ENCODE measurements around the gene ZMIZ2.
A peak's percentile ranks its signal among the peaks of the same experiment; 100 is the strongest.

Gene ZMIZ2

GRCh38 chr7:44765579-44766415 lies 17.1 kb downstream of the ZMIZ2 start:
- TF ChIP-seq, protein P1, sequence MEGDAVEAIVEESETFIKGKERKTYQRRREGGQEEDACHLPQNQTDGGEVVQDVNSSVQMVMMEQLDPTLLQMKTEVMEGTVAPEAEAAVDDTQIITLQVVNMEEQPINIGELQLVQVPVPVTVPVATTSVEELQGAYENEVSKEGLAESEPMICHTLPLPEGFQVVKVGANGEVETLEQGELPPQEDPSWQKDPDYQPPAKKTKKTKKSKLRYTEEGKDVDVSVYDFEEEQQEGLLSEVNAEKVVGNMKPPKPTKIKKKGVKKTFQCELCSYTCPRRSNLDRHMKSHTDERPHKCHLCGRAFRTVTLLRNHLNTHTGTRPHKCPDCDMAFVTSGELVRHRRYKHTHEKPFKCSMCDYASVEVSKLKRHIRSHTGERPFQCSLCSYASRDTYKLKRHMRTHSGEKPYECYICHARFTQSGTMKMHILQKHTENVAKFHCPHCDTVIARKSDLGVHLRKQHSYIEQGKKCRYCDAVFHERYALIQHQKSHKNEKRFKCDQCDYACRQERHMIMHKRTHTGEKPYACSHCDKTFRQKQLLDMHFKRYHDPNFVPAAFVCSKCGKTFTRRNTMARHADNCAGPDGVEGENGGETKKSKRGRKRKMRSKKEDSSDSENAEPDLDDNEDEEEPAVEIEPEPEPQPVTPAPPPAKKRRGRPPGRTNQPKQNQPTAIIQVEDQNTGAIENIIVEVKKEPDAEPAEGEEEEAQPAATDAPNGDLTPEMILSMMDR (IDR thresholded peaks at IDR 0.05), result no peak
- no peak for TF ChIP-seq ZFX (IDR thresholded peaks at IDR 0.05; ENCODE audit: borderline replicate concordance)
- no peak overlapping the region for H3K27ac ChIP-seq

- no peak overlapping the region for H3K27ac ChIP-seq
- no peak for TF ChIP-seq ZFX (IDR thresholded peaks at IDR 0.05; ENCODE audit: borderline replicate concordance)
- TF ChIP-seq, protein P1 (IDR thresholded peaks at IDR 0.05), result no peak
These were observed 17.8 kb downstream of the ZMIZ2 start for GRCh38 chr7:44766416-44766801.

GRCh38 chr7:44767134-44767911 lies 18.7 kb downstream of the ZMIZ2 start:
- no peak for TF ChIP-seq ZFX (IDR thresholded peaks at IDR 0.05; ENCODE audit: borderline replicate concordance)
- peak overlapping the region; percentile 29; the same call in 1 of the 2 replicates for H3K27ac ChIP-seq

DNA sequence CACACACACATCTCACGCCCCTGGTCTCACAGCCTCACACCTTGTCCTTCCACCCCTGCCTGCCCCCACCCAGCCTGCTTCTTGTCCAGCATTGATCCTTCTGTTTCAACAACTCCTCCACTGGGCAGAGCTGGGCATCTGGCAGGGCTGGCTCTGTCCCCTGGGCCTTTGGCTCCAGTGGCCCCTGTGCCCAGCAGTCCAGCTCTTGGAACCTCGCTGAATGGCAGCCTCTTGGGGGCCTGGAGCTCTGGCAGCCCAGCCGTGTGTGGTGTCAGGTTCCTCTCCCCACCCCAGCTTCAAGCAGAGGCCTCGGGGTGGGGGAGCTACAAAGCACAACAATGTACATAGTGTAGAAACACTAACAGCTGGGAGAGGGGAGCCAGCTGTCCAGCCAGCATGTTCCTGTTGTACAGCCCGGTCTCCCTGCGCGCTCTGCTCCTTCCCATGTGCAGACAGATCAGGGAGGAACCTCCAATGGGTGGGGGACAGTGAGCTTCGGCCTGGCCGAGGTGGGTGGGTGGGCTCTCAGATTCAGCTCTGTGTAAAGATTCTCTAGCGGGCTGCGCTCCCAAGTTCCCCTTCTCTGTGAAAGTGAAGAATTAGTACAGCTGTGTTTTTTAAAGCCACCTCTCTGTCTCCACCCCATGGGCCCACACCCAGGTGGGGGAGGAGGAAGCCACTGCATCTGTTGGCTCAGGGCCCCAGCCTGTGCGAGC lies 19.4 kb downstream of the ZMIZ2 start:
- peak overlapping the region; percentile 29 for H3K27ac ChIP-seq
- TF ChIP-seq, protein P1 (IDR thresholded peaks at IDR 0.05), result no peak
- no peak for TF ChIP-seq ZFX (IDR thresholded peaks at IDR 0.05; ENCODE audit: borderline replicate concordance)

- peak overlapping the region; percentile 29; the same call in 1 of the 2 replicates for H3K27ac ChIP-seq
- TF ChIP-seq, protein P1 (IDR thresholded peaks at IDR 0.05), result no peak
- no peak for TF ChIP-seq ZFX (IDR thresholded peaks at IDR 0.05; ENCODE audit: borderline replicate concordance)
These were observed 20.2 kb downstream of the ZMIZ2 start for GRCh38 chr7:44768628-44769371.

GRCh38 chr7:44769376-44769775 lies 20.7 kb downstream of the ZMIZ2 start:
- H3K27ac ChIP-seq, result peak overlapping the region; percentile 29; the same call in 1 of the 2 replicates
- TF ChIP-seq, protein P1 (IDR thresholded peaks at IDR 0.05), result no peak
- TF ChIP-seq ZFX (IDR thresholded peaks at IDR 0.05; ENCODE audit: borderline replicate concordance), result no peak
